PC-3 (cell line): ENCODE data around the gene TAF5L. TPM values are rescaled to one million over a fixed set of nuclear protein-coding genes. Genes with fewer than 3 reads are reported as not detected.

Source experiments
- ATAC-seq: fragments of 200-7000 bp; cut with Tn5 transposase; 2 replicates; pipeline ENCODE4 v1.9.1; 2020; ENCODE audit warnings: mild to moderate bottlenecking, moderate library complexity
- BruUV-seq: library from RNA; stranded (reverse); fragments of 400-500 nt; replicated peaks from 2 replicates; lab custom pipeline; 2021; lab: Mats Ljungman, UMichigan
- CTCF ChIA-PET: fragments of 300-600 bp; sonication (Branson Sonifier 250); formaldehyde crosslinking; loops from one replicate; lab custom pipeline; 2022; ENCODE audit warnings: antibody characterized with exemption; lab: Charles Lee
- POLR2A ChIA-PET: fragments of 300-600 bp; sonication (Branson Sonifier 250); formaldehyde crosslinking; loops from one replicate; lab custom pipeline; 2022; ENCODE audit warnings: antibody characterized with exemption; ENCODE audit not compliant: unreplicated experiment; lab: Charles Lee
- DNase-seq: peaks from one replicate; pipeline ENCODE4 v3.0.0-alpha.2; 2015
- H2AFZ ChIP-seq: fragments of 300-600 bp; sonication (generic); 2 replicates; pipeline ENCODE4 v1.6.0; 2016; ENCODE audit warnings: antibody characterized with exemption, low read length
- H3F3A ChIP-seq: fragments of 300-600 bp; sonication (generic); one replicate; pipeline ENCODE4 v1.6.0; 2017; ENCODE audit warnings: antibody characterized with exemption, low read length, control low read depth, mild to moderate bottlenecking; ENCODE audit not compliant: unreplicated experiment
- H3K27ac ChIP-seq: fragments of 300-600 bp; sonication (generic); 2 replicates; pipeline ENCODE4 v1.5.1; 2016; ENCODE audit warnings: mild to moderate bottlenecking, low read length
- H3K27me3 ChIP-seq: fragments of 300-600 bp; sonication (generic); 2 replicates; pipeline ENCODE4 v1.6.1; 2016; ENCODE audit warnings: low read length, mixed read lengths
- H3K36me3 ChIP-seq: fragments of 300-600 bp; sonication (generic); 2 replicates; pipeline ENCODE4 v1.6.1; 2016; ENCODE audit warnings: low read depth, mixed run types, low read length, mixed read lengths
- H3K4me1 ChIP-seq: fragments of 300-600 bp; sonication (generic); 2 replicates; pipeline ENCODE4 v1.5.1; 2016; ENCODE audit warnings: low read length; ENCODE audit not compliant: insufficient read depth
- H3K4me2 ChIP-seq: fragments of 300-600 bp; sonication (generic); 2 replicates; pipeline ENCODE4 v1.6.0; 2016; ENCODE audit warnings: low read length
- H3K4me3 ChIP-seq: fragments of 300-600 bp; sonication (generic); 2 replicates; pipeline ENCODE4 v1.5.1; 2016; ENCODE audit warnings: mild to moderate bottlenecking, low read length, mixed read lengths
- H3K79me2 ChIP-seq: fragments of 300-600 bp; sonication (generic); 2 replicates; pipeline ENCODE4 v1.6.1; 2017; ENCODE audit warnings: low read length, mixed read lengths
- H3K9ac ChIP-seq: fragments of 300-600 bp; sonication (generic); 2 replicates; pipeline ENCODE4 v1.6.0; 2016; ENCODE audit warnings: mild to moderate bottlenecking, low read length
- H3K9me2 ChIP-seq: fragments of 300-600 bp; sonication (generic); replicated peaks from 2 replicates; pipeline ENCODE4 v1.6.1; 2016; ENCODE audit warnings: mixed run types, low read length, mixed read lengths
- H3K9me3 ChIP-seq: fragments of 300-600 bp; sonication (generic); 2 replicates; pipeline ENCODE4 v1.6.1; 2016; ENCODE audit warnings: low read length, mixed read lengths
- H4K20me1 ChIP-seq: fragments of 300-600 bp; sonication (generic); 2 replicates; pipeline ENCODE4 v1.6.1; 2016; ENCODE audit warnings: low read length, mixed read lengths
- CTCF ChIP-seq: fragments of 300-600 bp; sonication (generic); conservative IDR thresholded peaks from 2 replicates; pipeline ENCODE4 v1.5.1; 2017; ENCODE audit warnings: antibody characterized with exemption, low read depth, mild to moderate bottlenecking, low read length
- EZH2 ChIP-seq: fragments of 300-600 bp; sonication (generic); IDR thresholded peaks from one replicate; pipeline ENCODE4 v1.6.1; 2017; ENCODE audit warnings: antibody characterized with exemption, mild to moderate bottlenecking, low read length; ENCODE audit not compliant: unreplicated experiment
- EZH2phosphoT487 ChIP-seq: fragments of 300-600 bp; sonication (generic); IDR thresholded peaks from 2 replicates; pipeline ENCODE4 v1.6.1; 2018; ENCODE audit warnings: mild to moderate bottlenecking, antibody characterized with exemption, low read length, borderline replicate concordance
- intact Hi-C: fragments of 100-400 bp; cut with micrococcal nuclease; formaldehyde crosslinking; loops from 2 replicates; pipeline ENCODE4 v1.9.0; 2023
- total RNA-seq: library from RNA; depleted of rRNA; stranded (reverse); fragments of >200 nt; gene quantifications from 2 replicates; pipeline ENCODE4 v1.2.3, GENCODE V29; 2014

The TAF5L gene
- total RNA-seq, 1 experiment from 2014 or later, result 24.2 TPM

GRCh38 chr1:229567109-229567868, 58.6 kb downstream of the TAF5L start:
- no peak overlapping the region for H3K4me2 ChIP-seq
- H3K9me2 ChIP-seq, result no peaks in the 10 kb centered on the region
- no TSS peak for BruUV-seq
- H3K4me3 ChIP-seq, result no peak overlapping the region
- no peak overlapping the region for H2AFZ ChIP-seq
- TF ChIP-seq EZH2 (no peak), EZH2phosphoT487 (no peak), CTCF (no peak)
- H3K4me1 ChIP-seq, result no peaks in the 10 kb centered on the region
- no peaks in the 10 kb centered on the region for H3K27me3 ChIP-seq
- no peak overlapping the region for H3K9ac ChIP-seq
- no peaks in the 10 kb centered on the region for H3K79me2 ChIP-seq
- H3F3A ChIP-seq, result no peaks in the 10 kb centered on the region
- no peaks in the 10 kb centered on the region for H3K36me3 ChIP-seq
- intact Hi-C loops, result no loop called here
- H4K20me1 ChIP-seq, result no peaks in the 10 kb centered on the region
- no peak for ATAC-seq
- DNase-seq, result no peak
- H3K9me3 ChIP-seq, result no peaks in the 10 kb centered on the region
- CTCF ChIA-PET, result no interaction called here
- POLR2A ChIA-PET, result interaction anchor here (0.6 kb wide), 1 partner anchor 11 kb away, joined by 4 read pairs; no protein-coding TSS in a partner anchor
- H3K27ac ChIP-seq, result no peak overlapping the region

GRCh38 chr1:229563701-229564100, 62.2 kb downstream of the TAF5L start:
- Histone ChIP-seq H3F3A (no peaks in the 10 kb centered on the region), H3K9ac (no peak overlapping the region), H3K4me1 (peaks cover 7% of the 10 kb centered on the region; the same call in 1 of the 2 replicates), H3K9me2 (no peaks in the 10 kb centered on the region), H3K27ac (no peak overlapping the region), H3K4me3 (no peak overlapping the region), H4K20me1 (no peaks in the 10 kb centered on the region), H3K4me2 (no peak overlapping the region), H3K79me2 (no peaks in the 10 kb centered on the region), H3K27me3 (no peaks in the 10 kb centered on the region), H3K36me3 (no peaks in the 10 kb centered on the region), H3K9me3 (no peaks in the 10 kb centered on the region), H2AFZ (no peak overlapping the region)
- ChIA-PET CTCF (no interaction called here), POLR2A (no interaction called here)
- DNase-seq, result no peak
- TF ChIP-seq EZH2phosphoT487, result no peak
- TF ChIP-seq CTCF, result no peak
- TF ChIP-seq EZH2, result no peak
- ATAC-seq, result no peak
- intact Hi-C loops, result no loop called here
- no TSS peak for BruUV-seq

GRCh38 chr1:229563241-229563640, 62.7 kb downstream of the TAF5L start:
- POLR2A ChIA-PET, result no interaction called here
- DNase-seq (no peak), ATAC-seq (no peak)
- Histone ChIP-seq H3K4me1 (peaks cover 7% of the 10 kb centered on the region; the same call in 1 of the 2 replicates), H3K4me2 (no peak overlapping the region), H3K79me2 (no peaks in the 10 kb centered on the region), H3K9ac (no peak overlapping the region), H3K36me3 (no peaks in the 10 kb centered on the region), H3K27ac (no peak overlapping the region), H4K20me1 (no peaks in the 10 kb centered on the region), H3K27me3 (no peaks in the 10 kb centered on the region), H3K9me3 (no peaks in the 10 kb centered on the region), H3K9me2 (no peaks in the 10 kb centered on the region), H2AFZ (no peak overlapping the region), H3K4me3 (no peak overlapping the region), H3F3A (no peaks in the 10 kb centered on the region)
- no TSS peak for BruUV-seq
- intact Hi-C loops, result no loop called here
- CTCF ChIA-PET, result no interaction called here
- no peak for TF ChIP-seq EZH2
- no peak for TF ChIP-seq EZH2phosphoT487
- TF ChIP-seq CTCF, result no peak
